GM12873 (cell line): Measurements from ENCODE around the gene C1orf232.

ENCODE experiments used
- CTCF ChIP-seq: IDR thresholded peaks from 2 replicates; pipeline ENCODE4 v1.5.1; 2012; ENCODE audit warnings: low read depth, mild to moderate bottlenecking, moderate library complexity, low read length, control low read depth; ENCODE audit not compliant: insufficient read depth; ENCODE audit errors: missing control alignments

C1orf232 gene

GRCh38 chr1:26153966-26154532 lies 14.7 kb downstream of the C1orf232 start:
- TF ChIP-seq CTCF, result no peak

DNA sequence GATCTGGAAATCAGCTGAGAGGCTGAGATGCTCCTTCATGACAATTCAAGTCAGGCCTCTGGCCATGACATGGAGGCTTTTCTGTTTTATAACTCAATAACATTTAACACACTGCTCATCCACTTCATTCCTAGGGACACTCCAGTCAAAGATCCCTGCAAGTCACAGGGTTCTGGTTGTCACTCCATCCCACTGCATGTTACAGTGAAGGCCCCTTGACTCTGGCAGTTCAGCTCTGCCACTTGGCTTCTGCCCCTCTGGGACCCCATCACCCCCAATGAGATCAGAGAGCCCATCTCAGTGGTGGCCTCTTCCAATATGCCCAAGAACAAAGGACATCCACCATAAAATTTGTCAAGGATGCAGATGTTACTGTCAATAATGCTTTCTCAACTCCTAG lies 19.9 kb downstream of the C1orf232 start:
- TF ChIP-seq CTCF, result no peak

DNA sequence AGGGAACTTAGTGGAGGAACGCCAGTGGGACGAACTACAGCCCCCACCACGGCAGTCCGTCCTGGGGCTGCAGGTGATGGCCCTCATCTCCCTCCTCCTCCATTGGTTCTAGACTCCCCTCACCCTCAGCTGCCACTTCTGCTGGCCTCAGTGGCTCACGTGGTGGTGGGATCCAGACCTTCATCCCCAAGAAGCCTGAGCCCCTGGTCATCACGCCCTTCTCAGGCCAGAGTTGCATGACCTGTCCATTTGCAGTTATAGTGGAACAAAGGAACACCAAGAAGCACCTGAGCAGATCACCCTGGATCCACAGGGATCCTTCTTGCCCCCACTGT lies 22.8 kb downstream of the C1orf232 start:
- TF ChIP-seq CTCF, result no peak

DNA sequence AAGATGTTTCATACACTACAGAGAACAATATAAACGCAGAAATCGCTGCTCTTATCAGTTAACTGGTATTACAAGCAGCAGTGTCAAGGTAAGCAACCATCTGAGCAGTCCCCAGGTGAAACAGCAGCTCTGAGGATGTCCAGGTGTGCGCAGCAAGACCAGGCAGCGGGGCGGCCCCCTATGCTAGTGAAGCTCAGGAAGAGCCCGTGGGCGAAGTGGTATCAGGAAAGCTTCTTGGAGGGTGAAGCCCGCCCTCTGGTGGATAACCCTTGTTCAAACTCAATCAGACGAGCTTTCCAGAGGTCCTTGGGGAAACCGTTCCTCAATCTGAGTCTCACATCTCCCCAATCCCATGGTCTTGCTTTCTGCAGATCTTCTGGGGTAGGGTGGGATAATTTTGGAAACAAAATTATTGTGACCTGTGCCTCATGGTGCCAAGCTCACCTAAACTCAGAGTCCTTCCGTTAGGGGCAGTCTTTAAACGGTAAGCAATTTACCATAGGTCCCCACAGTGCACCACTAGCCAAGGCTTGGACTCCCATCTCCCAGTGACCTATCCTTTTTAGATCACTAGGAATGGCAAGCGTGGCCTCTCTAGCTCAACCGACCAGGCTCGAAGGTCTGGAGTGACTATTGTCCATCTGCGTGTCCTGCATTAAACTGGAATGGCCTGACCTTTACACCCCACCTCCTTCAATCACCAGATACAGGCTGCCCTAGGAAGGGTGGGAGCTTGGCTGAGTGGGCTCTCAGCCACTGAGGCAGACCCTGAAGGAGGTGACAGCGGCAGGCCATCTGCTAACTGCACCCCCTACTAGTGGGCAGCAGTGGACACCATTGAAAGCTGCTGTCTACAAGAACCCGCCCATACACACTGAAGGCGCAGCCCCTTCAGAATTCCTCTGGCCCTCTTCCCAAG lies 23.5 kb downstream of the C1orf232 start:
- TF ChIP-seq CTCF, result peak; percentile 81

DNA sequence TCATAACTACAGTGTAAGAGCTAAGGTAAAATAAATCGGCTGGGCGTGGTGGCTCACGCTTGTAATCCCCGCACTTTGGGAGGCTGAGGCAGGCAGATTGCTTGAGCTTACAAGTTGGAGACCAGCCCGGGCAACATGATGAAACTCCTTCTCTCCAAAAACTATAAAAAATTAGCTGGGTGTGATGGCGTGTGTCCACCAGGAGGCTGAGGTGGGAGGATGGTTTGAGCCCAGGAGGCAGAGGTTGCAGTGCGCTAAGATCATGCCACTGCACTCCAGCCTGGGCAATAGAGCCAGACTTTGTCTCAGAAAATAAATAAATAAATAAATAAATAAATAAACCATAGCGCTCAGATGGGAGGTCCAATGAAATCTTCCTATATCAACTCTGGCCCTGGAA lies 26.6 kb downstream of the C1orf232 start:
- TF ChIP-seq CTCF, result no peak

DNA sequence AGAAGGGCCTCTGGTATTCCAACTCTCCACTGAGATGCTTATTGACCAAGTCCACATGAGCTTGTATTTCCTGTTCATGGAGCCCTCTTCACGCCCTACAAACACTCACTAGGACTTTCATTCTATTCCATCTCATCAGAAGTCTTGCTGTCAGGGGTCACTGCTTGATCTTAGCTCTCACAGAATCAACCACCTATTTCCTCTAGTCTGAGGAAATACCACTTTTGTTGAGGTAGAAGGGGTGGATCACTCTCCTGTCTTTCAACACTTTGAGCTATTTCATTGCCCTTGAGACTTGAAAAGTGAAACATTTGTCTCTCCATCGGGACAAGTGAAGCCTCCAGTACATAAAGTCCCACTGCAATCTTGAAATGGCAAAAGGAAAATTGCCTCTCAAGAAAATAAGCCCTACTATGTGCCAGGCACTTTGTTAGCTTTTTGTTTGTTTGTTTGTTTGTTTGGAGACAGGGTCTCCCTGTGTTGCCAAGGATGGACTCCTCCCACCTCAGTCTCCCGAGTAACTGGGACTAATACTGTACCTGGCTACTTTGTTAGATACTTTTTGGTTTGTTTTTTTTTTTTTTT lies 29.7 kb downstream of the C1orf232 start:
- TF ChIP-seq CTCF, result no peak

- TF ChIP-seq CTCF, result no peak
Observed at GRCh38 chr1:26134466-26134865, 34.3 kb downstream of the C1orf232 start.
